Umbilical cord (tissue), 2 donors: Measurements from ENCODE around the gene MICAL2. TPM values are rescaled to one million over a fixed set of nuclear protein-coding genes. Genes with fewer than 3 reads are reported as not detected.

ENCODE experiments used
- DNase-seq: peaks from one replicate; pipeline ENCODE4 v3.0.0-alpha.2; 2015; ENCODE audit warnings: low spot score
- total RNA-seq: library from RNA; depleted of rRNA; stranded (reverse); fragments of >200 nt; gene quantifications from one replicate; pipeline ENCODE4 v1.2.3, GENCODE V29; 2014; ENCODE audit warnings: low replicate concordance; ENCODE audit not compliant: insufficient read depth

MICAL2 gene
- total RNA-seq, 1 donor from 2014 or later = 59.9 TPM

GRCh38 chr11:12226093-12226492, 115.7 kb downstream of the MICAL2 start:
- no peak for DNase-seq

- DNase-seq = no peak
Measured at GRCh38 chr11:12229450-12230229, 119.2 kb downstream of the MICAL2 start.

GRCh38 chr11:12232160-12232559, 121.8 kb downstream of the MICAL2 start:
- no peak for DNase-seq

- DNase-seq = no peak
Measured at GRCh38 chr11:12232817-12233601, 122.6 kb downstream of the MICAL2 start.

GRCh38 chr11:12233602-12233925, 123.2 kb downstream of the MICAL2 start:
- DNase-seq = no peak

- DNase-seq = no peak
Measured at GRCh38 chr11:12234221-12234620, 123.8 kb downstream of the MICAL2 start.

GRCh38 chr11:12235080-12235479, 124.7 kb downstream of the MICAL2 start:
- DNase-seq = no peak

- DNase-seq = no peak
Measured at GRCh38 chr11:12235553-12235946, 125.2 kb downstream of the MICAL2 start.

- DNase-seq = peak; percentile 74
Measured at GRCh38 chr11:12235947-12236743, 125.8 kb downstream of the MICAL2 start.

- DNase-seq = no peak
Measured at GRCh38 chr11:12236744-12237101, 126.3 kb downstream of the MICAL2 start.

GRCh38 chr11:12237381-12237784, 127.0 kb downstream of the MICAL2 start:
- DNase-seq = peak; percentile 73

GRCh38 chr11:12238420-12238819, 128.0 kb downstream of the MICAL2 start:
- no peak for DNase-seq

- no peak for DNase-seq
Measured at GRCh38 chr11:12239396-12239795, 129.0 kb downstream of the MICAL2 start.

GRCh38 chr11:12239804-12240371, 129.5 kb downstream of the MICAL2 start:
- DNase-seq = no peak

GRCh38 chr11:12240677-12241076, 130.3 kb downstream of the MICAL2 start:
- DNase-seq = no peak

- no peak for DNase-seq
Measured at GRCh38 chr11:12241401-12241800, 131.0 kb downstream of the MICAL2 start.

GRCh38 chr11:12241971-12242672, 131.7 kb downstream of the MICAL2 start:
- DNase-seq = no peak

GRCh38 chr11:12242966-12243365, 132.6 kb downstream of the MICAL2 start:
- DNase-seq = no peak

- DNase-seq = no peak
Measured at GRCh38 chr11:12243486-12243885, 133.1 kb downstream of the MICAL2 start.

GRCh38 chr11:12243911-12244550, 133.6 kb downstream of the MICAL2 start:
- no peak for DNase-seq

- DNase-seq = no peak
Measured at GRCh38 chr11:12245091-12245490, 134.7 kb downstream of the MICAL2 start.
